Liver (tissue), 9 donors: ENCODE measurements around the gene UTP4. TPM values are rescaled to one million over a fixed set of nuclear protein-coding genes. Genes with fewer than 3 reads are reported as not detected.

Experiments
- DNase-seq: peaks from one replicate; pipeline ENCODE4 v3.0.0-alpha.2; 2017; ENCODE audit warnings: low spot score
- H3K27ac ChIP-seq, 2 donors: one replicate each; pipeline ENCODE4 v1.7.0; 2013; ENCODE audit warnings: inconsistent platforms in 2 of 2, low read length in 2 of 2, control low read depth in 1 of 2, low read depth in 1 of 2, mild to moderate bottlenecking in 1 of 2
- H3K27me3 ChIP-seq, 4 donors: one replicate each; pipeline versions ENCODE4 v1.6.1 to v1.7.0; 2013; ENCODE audit warnings: low read length in 3 of 4, inconsistent platforms in 1 of 4, mild to moderate bottlenecking in 1 of 4, moderate library complexity in 1 of 4; ENCODE audit not compliant: control insufficient read depth in 4 of 4, insufficient read depth in 4 of 4
- H3K36me3 ChIP-seq, 4 donors: one replicate each; pipeline versions ENCODE4 v1.6.1 to v1.7.0; 2013; ENCODE audit warnings: low read length in 3 of 4, mild to moderate bottlenecking in 3 of 4, low read depth in 1 of 4, moderate library complexity in 1 of 4; ENCODE audit not compliant: control insufficient read depth in 4 of 4, insufficient read depth in 3 of 4
- H3K4me1 ChIP-seq, 4 donors: one replicate each; pipeline versions ENCODE4 v1.6.1 to v1.7.0; 2013; ENCODE audit warnings: low read length in 3 of 4, mild to moderate bottlenecking in 3 of 4, moderate library complexity in 1 of 4; ENCODE audit not compliant: control insufficient read depth in 4 of 4, insufficient read depth in 4 of 4
- H3K4me3 ChIP-seq, 3 donors: one replicate each; pipeline versions ENCODE4 v1.6.1 to v1.7.0; 2013; ENCODE audit warnings: low read length in 3 of 3, control low read depth in 1 of 3, low read depth in 1 of 3, mild to moderate bottlenecking in 1 of 3
- H3K9ac ChIP-seq, 2 donors: one replicate each; pipeline ENCODE4 v1.7.0; 2013; ENCODE audit warnings: low read length in 2 of 2, mild to moderate bottlenecking in 2 of 2, moderate library complexity in 2 of 2, control low read depth in 1 of 2, low read depth in 1 of 2
- H3K9me3 ChIP-seq, 4 donors: one replicate each; pipeline versions ENCODE4 v1.6.1 to v1.7.0; 2013; ENCODE audit warnings: low read length in 3 of 4; ENCODE audit not compliant: control insufficient read depth in 4 of 4
- CTCF ChIP-seq: fragments of 150-350 bp; IDR thresholded peaks from 2 replicates; pipeline ENCODE4 v1.5.1; 2017; ENCODE audit warnings: improper control_type of control experiment, low read depth, low read length; ENCODE audit not compliant: missing input control
- EGR1 ChIP-seq, 2 donors: IDR thresholded peaks; 2 replicates each; pipeline ENCODE4 v1.6.1; 2016 to 2018; ENCODE audit warnings: antibody characterized with exemption in 2 of 2, low read depth in 2 of 2
- FOXA1 ChIP-seq: IDR thresholded peaks from 2 replicates; pipeline ENCODE4 v1.6.1; 2016; ENCODE audit warnings: antibody characterized with exemption
- FOXA2 ChIP-seq: IDR thresholded peaks from 2 replicates; pipeline ENCODE4 v1.6.1; 2016; ENCODE audit warnings: antibody characterized with exemption
- GABPA ChIP-seq, 2 donors: IDR thresholded peaks in 1 of 2; conservative IDR thresholded peaks in 1 of 2; 2 replicates each; pipeline ENCODE4 v1.6.1; 2016; ENCODE audit warnings: antibody characterized with exemption in 2 of 2, mild to moderate bottlenecking in 1 of 2, moderate library complexity in 1 of 2
- HNF4A ChIP-seq, 2 donors: conservative IDR thresholded peaks; 2 replicates each; pipeline ENCODE4 v1.6.1; 2016; ENCODE audit warnings: antibody characterized with exemption in 2 of 2, mild to moderate bottlenecking in 2 of 2
- HNF4G ChIP-seq: IDR thresholded peaks from 2 replicates; pipeline ENCODE4 v1.6.1; 2016; ENCODE audit warnings: antibody characterized with exemption
- JUND ChIP-seq, 2 donors: IDR thresholded peaks; 2 replicates each; pipeline ENCODE4 v1.6.1; 2016; ENCODE audit warnings: antibody characterized with exemption in 2 of 2
- NR2F2 ChIP-seq: IDR thresholded peaks from 2 replicates; pipeline ENCODE4 v1.6.1; 2016; ENCODE audit warnings: antibody characterized with exemption
- RAD21 ChIP-seq, 2 donors: IDR thresholded peaks; 2 replicates each; pipeline ENCODE4 v1.6.1; 2016; ENCODE audit warnings: antibody characterized with exemption in 2 of 2, mild to moderate bottlenecking in 2 of 2
- REST ChIP-seq: IDR thresholded peaks from 2 replicates; pipeline ENCODE4 v1.6.1; 2016; ENCODE audit warnings: antibody characterized with exemption, mild to moderate bottlenecking
- RXRA ChIP-seq, 2 donors: IDR thresholded peaks; 2 replicates each; pipeline ENCODE4 v1.6.1; 2017 to 2018; ENCODE audit warnings: antibody characterized with exemption in 2 of 2, mild to moderate bottlenecking in 1 of 2
- SP1 ChIP-seq: IDR thresholded peaks from 2 replicates; pipeline ENCODE4 v1.6.1; 2018; ENCODE audit warnings: antibody characterized with exemption, mild to moderate bottlenecking
- TAF1 ChIP-seq: conservative IDR thresholded peaks from 2 replicates; pipeline ENCODE4 v1.6.1; 2016; ENCODE audit warnings: antibody characterized with exemption, mild to moderate bottlenecking
- YY1 ChIP-seq: IDR thresholded peaks from 2 replicates; pipeline ENCODE4 v1.6.1; 2016; ENCODE audit warnings: antibody characterized with exemption, mild to moderate bottlenecking
- ZBTB33 ChIP-seq: IDR thresholded peaks from 2 replicates; pipeline ENCODE4 v1.6.1; 2016; ENCODE audit warnings: antibody characterized with exemption
- WGBS: extraction: QIAGEN DNeasy Blood & Tissue Kit; methylation state at CpG from one replicate; pipeline ENCODE4 v1.1.7; 2013; 5-methylcytosine and 5-hydroxymethylcytosine counted together
- polyA plus RNA-seq, 2 donors: library from polyadenylated mRNA; stranded (reverse) in 1 of 2; unstranded in 1 of 2; fragments of 200-250 nt in 1 of 2; fragments of >200 nt in 1 of 2; fragmentation: Nextera tagmentation in 1 of 2; extraction: Ambion mirVana in 1 of 2; gene quantifications; one replicate each; pipeline versions ENCODE4 v1.2.1 to v1.2.3, GENCODE V29; 2013 to 2015
- total RNA-seq, 2 donors: library from RNA; depleted of rRNA; stranded (reverse); fragments of >200 nt; gene quantifications; one replicate each; pipeline ENCODE4 v1.2.3, GENCODE V29; 2014
- TF ChIP-seq, protein P1 (sequence below): IDR thresholded peaks from 2 replicates; pipeline ENCODE4 v1.6.1; 2016; ENCODE audit warnings: antibody characterized with exemption
- TF ChIP-seq, protein P2 (sequence below): IDR thresholded peaks from 2 replicates; pipeline ENCODE4 v1.6.1; 2016; ENCODE audit warnings: antibody characterized with exemption
- donor health status: healthy.
- donor health status: healthy.
- donor health status: healthy.
- donor health status: healthy.
- donor health status: healthy.

UTP4 gene
- total and polyA plus RNA-seq, 4 donors, result 11.3 to 13.8 (median 12.4) TPM

DNA sequence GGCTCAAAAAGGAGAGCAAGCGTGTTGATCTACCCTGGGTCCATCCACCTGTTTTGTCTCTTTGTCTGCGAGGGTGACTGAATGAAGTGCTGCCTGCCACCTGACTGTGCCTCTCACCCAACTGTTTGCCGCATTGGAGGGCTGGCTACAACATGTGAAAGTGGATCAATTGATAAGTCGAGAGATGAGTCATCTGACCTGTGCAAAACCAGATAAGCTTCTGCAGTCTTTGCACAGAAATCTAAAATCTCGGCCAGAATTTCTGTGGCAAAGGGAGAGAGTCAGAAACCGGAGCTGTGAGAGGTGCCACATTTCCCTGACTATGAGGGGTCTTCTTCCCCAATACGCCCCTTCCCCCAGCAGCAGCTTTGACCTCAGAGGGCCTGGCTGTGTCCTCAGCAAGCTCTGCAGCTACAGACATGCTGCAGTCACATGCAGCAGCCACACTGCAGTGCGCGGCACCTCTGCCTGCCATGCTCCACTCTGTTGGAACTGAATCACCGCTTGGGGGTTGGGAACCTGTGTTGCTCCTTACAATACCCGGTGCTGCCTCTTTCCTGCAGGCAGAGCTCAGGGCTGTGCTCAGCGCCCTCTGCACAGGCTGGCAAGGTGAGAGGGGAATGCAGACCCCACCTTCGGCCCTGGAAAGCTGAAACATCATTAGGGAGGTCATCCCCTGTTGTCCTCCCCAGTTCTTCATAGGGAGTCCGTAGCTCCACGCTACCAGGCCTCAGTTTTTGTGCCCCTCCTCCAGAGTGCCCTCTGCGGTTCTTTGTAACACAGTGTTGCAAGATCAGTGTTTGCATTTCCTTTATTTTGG is 43.1 kb upstream of the UTP4 start:
- no peak overlapping the region for H3K9ac ChIP-seq
- peaks cover 12 to 19% (median 17%) of the 10 kb centered on the region in 4 donors for H3K4me1 ChIP-seq
- no peaks in the 10 kb centered on the region for H3K27me3 ChIP-seq
- H3K27ac ChIP-seq, result peak overlapping the region; percentile 57 to 84
- TF ChIP-seq GABPA (IDR thresholded peaks at IDR 0.05 in 1 of 2, conservative IDR thresholded peaks at IDR 0.05 in 1 of 2) (no peak), CTCF (no peak), ZBTB33 (peak; percentile 36), REST (peak; percentile 44), EGR1 (IDR thresholded peaks at IDR 0.05; ENCODE audit: low read depth in 2 of 2) (no peak), NR2F2 (no peak), FOXA1 (no peak), HNF4G (no peak), RXRA (IDR thresholded peaks at IDR 0.05) (peak; percentile 53 to 68), RAD21 (IDR thresholded peaks at IDR 0.05) (peak in 1 of 2 donors; percentile 13), FOXA2 (no peak), SP1 (peak; percentile 49), TAF1 (no peak), JUND (IDR thresholded peaks at IDR 0.05) (peak; percentile 95 to 96), HNF4A (conservative IDR thresholded peaks at IDR 0.05) (peak; percentile 18 to 68), YY1 (peak; percentile 44)
- TF ChIP-seq, protein P1, sequence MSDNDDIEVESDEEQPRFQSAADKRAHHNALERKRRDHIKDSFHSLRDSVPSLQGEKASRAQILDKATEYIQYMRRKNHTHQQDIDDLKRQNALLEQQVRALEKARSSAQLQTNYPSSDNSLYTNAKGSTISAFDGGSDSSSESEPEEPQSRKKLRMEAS, result peak; percentile 68
- TF ChIP-seq, protein P2, sequence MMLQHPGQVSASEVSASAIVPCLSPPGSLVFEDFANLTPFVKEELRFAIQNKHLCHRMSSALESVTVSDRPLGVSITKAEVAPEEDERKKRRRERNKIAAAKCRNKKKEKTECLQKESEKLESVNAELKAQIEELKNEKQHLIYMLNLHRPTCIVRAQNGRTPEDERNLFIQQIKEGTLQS, result peak; percentile 92
- DNase-seq, result no peak
- H3K36me3 ChIP-seq, result peaks cover 0 to 7% (median 4%) of the 10 kb centered on the region in 4 donors
- H3K9me3 ChIP-seq, result no peaks in the 10 kb centered on the region
- peak overlapping the region in 2 of 3 donors; percentile 12 to 36 for H3K4me3 ChIP-seq
- WGBS, result 27% methylated on average over 16 of the region's 16 CpGs
